ENCODE results near the gene FGF12. TPM values are rescaled to one million over a fixed set of nuclear protein-coding genes. Genes with fewer than 3 reads are reported as not detected.

Gene FGF12
- polyA plus RNA-seq, 2 donors, result 1.2 to 1.5 TPM

- H3K9me3 ChIP-seq (ENCODE audit: control insufficient read depth in 2 of 2, insufficient read depth in 1 of 2, low read depth in 1 of 2, low read length in 1 of 2), result no peaks in the 10 kb centered on the region
- H3K4me3 ChIP-seq (ENCODE audit: low read depth in 1 of 2, low read length in 2 of 2), result no peak overlapping the region
- no peaks in the 10 kb centered on the region for H3K36me3 ChIP-seq (ENCODE audit: control insufficient read depth in 2 of 2, insufficient read depth in 2 of 2, low read length in 1 of 2)
- 30% methylated on average over 10 of the region's 10 CpGs for WGBS, 2 donors
- H3K4me1 ChIP-seq (ENCODE audit: control insufficient read depth in 2 of 2, insufficient read depth in 2 of 2, low read length in 1 of 2), result no peaks in the 10 kb centered on the region
- no peaks in the 10 kb centered on the region for H3K27me3 ChIP-seq (ENCODE audit: control insufficient read depth in 1 of 2, insufficient read depth in 2 of 2, low read length in 2 of 2)
- H3K27ac ChIP-seq (ENCODE audit: low read depth in 2 of 2, low read length in 1 of 2), result no peak overlapping the region
Measured at GRCh38 chr3:192445770-192446644, 281.3 kb downstream of the FGF12 start.

- Histone ChIP-seq H3K4me1 (ENCODE audit: control insufficient read depth in 2 of 2, insufficient read depth in 2 of 2, low read length in 1 of 2) (no peaks in the 10 kb centered on the region), H3K36me3 (ENCODE audit: control insufficient read depth in 2 of 2, insufficient read depth in 2 of 2, low read length in 1 of 2) (no peaks in the 10 kb centered on the region), H3K27me3 (ENCODE audit: control insufficient read depth in 1 of 2, insufficient read depth in 2 of 2, low read length in 2 of 2) (no peaks in the 10 kb centered on the region), H3K4me3 (ENCODE audit: low read depth in 1 of 2, low read length in 2 of 2) (no peak overlapping the region), H3K9me3 (ENCODE audit: control insufficient read depth in 2 of 2, insufficient read depth in 1 of 2, low read depth in 1 of 2, low read length in 1 of 2) (no peaks in the 10 kb centered on the region), H3K27ac (ENCODE audit: low read depth in 2 of 2, low read length in 1 of 2) (no peak overlapping the region)
- 28 to 35% methylated on average over 4 of the region's 4 CpGs for WGBS, 2 donors
Measured at GRCh38 chr3:192444791-192445106, 282.6 kb downstream of the FGF12 start.

- no peak overlapping the region for H3K27ac ChIP-seq (ENCODE audit: low read depth in 2 of 2, low read length in 1 of 2)
- no peaks in the 10 kb centered on the region for H3K27me3 ChIP-seq (ENCODE audit: control insufficient read depth in 1 of 2, insufficient read depth in 2 of 2, low read length in 2 of 2)
- no peaks in the 10 kb centered on the region for H3K9me3 ChIP-seq (ENCODE audit: control insufficient read depth in 2 of 2, insufficient read depth in 1 of 2, low read depth in 1 of 2, low read length in 1 of 2)
- no peaks in the 10 kb centered on the region for H3K36me3 ChIP-seq (ENCODE audit: control insufficient read depth in 2 of 2, insufficient read depth in 2 of 2, low read length in 1 of 2)
- 21 to 23% methylated on average over 12 of the region's 12 CpGs for WGBS, 2 donors
- H3K4me1 ChIP-seq (ENCODE audit: control insufficient read depth in 2 of 2, insufficient read depth in 2 of 2, low read length in 1 of 2), result no peaks in the 10 kb centered on the region
- H3K4me3 ChIP-seq (ENCODE audit: low read depth in 1 of 2, low read length in 2 of 2), result no peak overlapping the region
Measured at GRCh38 chr3:192444096-192444790, 283.1 kb downstream of the FGF12 start.

- no peaks in the 10 kb centered on the region for H3K36me3 ChIP-seq (ENCODE audit: control insufficient read depth in 2 of 2, insufficient read depth in 2 of 2, low read length in 1 of 2)
- H3K27me3 ChIP-seq (ENCODE audit: control insufficient read depth in 1 of 2, insufficient read depth in 2 of 2, low read length in 2 of 2), result no peaks in the 10 kb centered on the region
- WGBS, 2 donors, result 61 to 74% methylated on average over 3 of the region's 3 CpGs
- H3K4me3 ChIP-seq (ENCODE audit: low read depth in 1 of 2, low read length in 2 of 2), result no peak overlapping the region
- no peaks in the 10 kb centered on the region for H3K9me3 ChIP-seq (ENCODE audit: control insufficient read depth in 2 of 2, insufficient read depth in 1 of 2, low read depth in 1 of 2, low read length in 1 of 2)
- H3K4me1 ChIP-seq (ENCODE audit: control insufficient read depth in 2 of 2, insufficient read depth in 2 of 2, low read length in 1 of 2), result no peaks in the 10 kb centered on the region
- no peak overlapping the region for H3K27ac ChIP-seq (ENCODE audit: low read depth in 2 of 2, low read length in 1 of 2)
Measured at GRCh38 chr3:192435241-192435640, 292.1 kb downstream of the FGF12 start.

- Histone ChIP-seq H3K27me3 (ENCODE audit: control insufficient read depth in 1 of 2, insufficient read depth in 2 of 2, low read length in 2 of 2) (no peaks in the 10 kb centered on the region), H3K4me3 (ENCODE audit: low read depth in 1 of 2, low read length in 2 of 2) (no peak overlapping the region), H3K9me3 (ENCODE audit: control insufficient read depth in 2 of 2, insufficient read depth in 1 of 2, low read depth in 1 of 2, low read length in 1 of 2) (no peaks in the 10 kb centered on the region), H3K4me1 (ENCODE audit: control insufficient read depth in 2 of 2, insufficient read depth in 2 of 2, low read length in 1 of 2) (no peaks in the 10 kb centered on the region), H3K27ac (ENCODE audit: low read depth in 2 of 2, low read length in 1 of 2) (no peak overlapping the region), H3K36me3 (ENCODE audit: control insufficient read depth in 2 of 2, insufficient read depth in 2 of 2, low read length in 1 of 2) (no peaks in the 10 kb centered on the region)
- 78 to 85% methylated on average over 2 of the region's 2 CpGs for WGBS, 2 donors
Measured at GRCh38 chr3:192434186-192434585, 293.2 kb downstream of the FGF12 start.

- Histone ChIP-seq H3K27ac (ENCODE audit: low read depth in 2 of 2, low read length in 1 of 2) (no peak overlapping the region), H3K4me3 (ENCODE audit: low read depth in 1 of 2, low read length in 2 of 2) (no peak overlapping the region), H3K27me3 (ENCODE audit: control insufficient read depth in 1 of 2, insufficient read depth in 2 of 2, low read length in 2 of 2) (no peaks in the 10 kb centered on the region), H3K9me3 (ENCODE audit: control insufficient read depth in 2 of 2, insufficient read depth in 1 of 2, low read depth in 1 of 2, low read length in 1 of 2) (no peaks in the 10 kb centered on the region), H3K36me3 (ENCODE audit: control insufficient read depth in 2 of 2, insufficient read depth in 2 of 2, low read length in 1 of 2) (no peaks in the 10 kb centered on the region), H3K4me1 (ENCODE audit: control insufficient read depth in 2 of 2, insufficient read depth in 2 of 2, low read length in 1 of 2) (no peaks in the 10 kb centered on the region)
- 49 to 58% methylated on average over 5 of the region's 5 CpGs for WGBS, 2 donors
Measured at GRCh38 chr3:192433704-192434103, 293.6 kb downstream of the FGF12 start.

DNA sequence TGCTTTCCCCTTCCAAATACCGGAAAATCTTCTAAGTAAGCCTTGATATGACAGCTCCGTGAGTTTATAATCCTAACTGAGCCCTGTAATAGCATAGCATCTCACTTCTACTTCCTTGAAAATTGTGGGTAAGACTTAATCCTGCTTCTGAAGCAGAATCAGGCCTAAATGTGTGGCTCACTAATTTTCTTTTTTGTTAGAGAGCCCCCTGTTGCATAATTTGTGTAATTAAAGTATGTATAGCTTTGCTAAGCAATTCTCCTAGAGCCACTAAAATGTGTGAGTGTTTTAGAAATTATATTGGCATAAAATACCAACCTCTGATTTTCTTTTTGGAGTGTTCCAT, 304.4 kb downstream of the FGF12 start:
- no peak overlapping the region for H3K4me3 ChIP-seq (ENCODE audit: low read depth in 1 of 2, low read length in 2 of 2)
- no peaks in the 10 kb centered on the region for H3K4me1 ChIP-seq (ENCODE audit: control insufficient read depth in 2 of 2, insufficient read depth in 2 of 2, low read length in 1 of 2)
- no peaks in the 10 kb centered on the region for H3K9me3 ChIP-seq (ENCODE audit: control insufficient read depth in 2 of 2, insufficient read depth in 1 of 2, low read depth in 1 of 2, low read length in 1 of 2)
- no peaks in the 10 kb centered on the region for H3K27me3 ChIP-seq (ENCODE audit: control insufficient read depth in 1 of 2, insufficient read depth in 2 of 2, low read length in 2 of 2)
- no peak overlapping the region for H3K27ac ChIP-seq (ENCODE audit: low read depth in 2 of 2, low read length in 1 of 2)
- WGBS, 2 donors, result 37 to 50% methylated on average over 2 of the region's 2 CpGs
- no peaks in the 10 kb centered on the region for H3K36me3 ChIP-seq (ENCODE audit: control insufficient read depth in 2 of 2, insufficient read depth in 2 of 2, low read length in 1 of 2)

- Histone ChIP-seq H3K27me3 (ENCODE audit: control insufficient read depth in 1 of 2, insufficient read depth in 2 of 2, low read length in 2 of 2) (no peaks in the 10 kb centered on the region), H3K4me1 (ENCODE audit: control insufficient read depth in 2 of 2, insufficient read depth in 2 of 2, low read length in 1 of 2) (no peaks in the 10 kb centered on the region), H3K4me3 (ENCODE audit: low read depth in 1 of 2, low read length in 2 of 2) (no peak overlapping the region), H3K36me3 (ENCODE audit: control insufficient read depth in 2 of 2, insufficient read depth in 2 of 2, low read length in 1 of 2) (no peaks in the 10 kb centered on the region), H3K9me3 (ENCODE audit: control insufficient read depth in 2 of 2, insufficient read depth in 1 of 2, low read depth in 1 of 2, low read length in 1 of 2) (no peaks in the 10 kb centered on the region), H3K27ac (ENCODE audit: low read depth in 2 of 2, low read length in 1 of 2) (no peak overlapping the region)
- WGBS, 2 donors, result 42 to 61% methylated on average over 2 of the region's 2 CpGs
Measured at GRCh38 chr3:192422321-192422996, 304.9 kb downstream of the FGF12 start.

- Histone ChIP-seq H3K4me1 (ENCODE audit: control insufficient read depth in 2 of 2, insufficient read depth in 2 of 2, low read length in 1 of 2) (no peaks in the 10 kb centered on the region), H3K27ac (ENCODE audit: low read depth in 2 of 2, low read length in 1 of 2) (no peak overlapping the region), H3K36me3 (ENCODE audit: control insufficient read depth in 2 of 2, insufficient read depth in 2 of 2, low read length in 1 of 2) (no peaks in the 10 kb centered on the region), H3K27me3 (ENCODE audit: control insufficient read depth in 1 of 2, insufficient read depth in 2 of 2, low read length in 2 of 2) (no peaks in the 10 kb centered on the region), H3K9me3 (ENCODE audit: control insufficient read depth in 2 of 2, insufficient read depth in 1 of 2, low read depth in 1 of 2, low read length in 1 of 2) (no peaks in the 10 kb centered on the region), H3K4me3 (ENCODE audit: low read depth in 1 of 2, low read length in 2 of 2) (no peak overlapping the region)
- WGBS, 2 donors, result 84 to 89% methylated on average over 1 of the region's 1 CpG
Measured at GRCh38 chr3:192419312-192419711, 308.0 kb downstream of the FGF12 start.
